ENCODE data around the gene NKAIN2.
"Not testable (repeated sequence)": the region's sequence is repeated elsewhere in the genome, so short reads cannot be mapped to it uniquely, and the experiment has no call there.

NKAIN2 gene

DNA sequence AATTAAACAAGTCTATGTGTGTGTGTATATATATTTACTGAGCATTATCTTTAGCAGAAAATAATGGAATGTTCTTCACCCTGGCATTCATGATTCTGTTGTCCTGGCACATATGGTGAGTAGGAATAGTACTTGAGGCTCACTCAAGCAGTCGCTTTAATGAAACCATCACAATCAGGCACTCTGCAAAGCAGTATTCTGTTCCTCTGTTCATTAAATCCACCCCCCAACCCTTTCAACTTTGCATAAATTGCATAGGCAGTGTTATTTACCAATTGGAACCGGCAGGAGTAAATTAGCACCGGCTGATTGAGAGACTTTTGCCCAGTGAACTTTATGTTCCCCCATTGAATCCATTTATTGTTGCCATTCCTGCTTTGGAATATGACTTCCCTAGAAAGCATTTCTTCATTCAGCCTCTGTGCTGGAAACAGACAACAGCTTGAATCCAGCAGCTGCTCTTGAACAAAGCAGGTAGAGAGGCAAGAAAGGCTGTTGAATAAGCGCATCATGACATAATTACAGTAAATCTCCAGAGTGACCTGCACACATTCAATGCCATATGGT lies 890.6 kb downstream of the NKAIN2 start:
- DNase-seq (ENCODE audit: low read depth) = no peak

DNA sequence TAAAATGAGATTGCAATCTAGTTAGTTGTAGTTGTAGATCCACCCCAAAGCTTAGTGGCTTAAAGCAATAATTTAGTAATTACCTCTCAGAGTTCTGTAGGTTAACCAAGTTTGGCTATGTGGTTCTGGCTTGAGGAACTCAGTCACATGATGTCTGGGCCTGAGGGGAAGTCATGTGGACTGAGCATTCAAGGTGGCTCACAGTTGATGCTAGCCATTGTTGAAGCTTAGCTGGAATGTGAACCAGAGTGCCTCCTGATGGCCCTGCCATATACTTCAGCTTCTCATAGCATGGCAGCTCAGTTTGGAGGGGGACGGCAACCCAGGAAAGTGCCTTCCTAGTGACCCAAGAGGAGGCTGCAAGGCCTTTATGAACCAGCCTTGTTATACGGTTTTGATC lies 895.4 kb downstream of the NKAIN2 start:
- no peak for DNase-seq (ENCODE audit: low read depth)

DNA sequence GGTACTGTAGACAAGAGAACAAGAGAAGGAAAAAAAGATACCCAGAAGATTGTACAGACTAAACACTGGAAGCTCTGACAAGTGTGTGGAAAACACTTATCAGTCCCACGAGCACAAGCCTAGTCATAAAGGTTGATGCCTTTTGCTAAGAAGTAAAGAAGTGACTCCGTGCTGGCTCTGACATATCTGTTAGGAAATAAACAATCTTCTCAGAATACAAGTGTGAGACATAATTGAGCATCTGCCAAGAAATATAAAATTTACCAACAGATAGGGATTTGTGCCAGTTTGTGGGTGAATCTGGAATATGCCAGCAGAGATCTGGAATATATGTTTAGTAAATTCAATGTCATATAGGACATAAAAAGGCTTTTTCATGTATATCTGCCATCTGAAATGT lies 899.9 kb downstream of the NKAIN2 start:
- no peak for DNase-seq (ENCODE audit: low read depth)

DNA sequence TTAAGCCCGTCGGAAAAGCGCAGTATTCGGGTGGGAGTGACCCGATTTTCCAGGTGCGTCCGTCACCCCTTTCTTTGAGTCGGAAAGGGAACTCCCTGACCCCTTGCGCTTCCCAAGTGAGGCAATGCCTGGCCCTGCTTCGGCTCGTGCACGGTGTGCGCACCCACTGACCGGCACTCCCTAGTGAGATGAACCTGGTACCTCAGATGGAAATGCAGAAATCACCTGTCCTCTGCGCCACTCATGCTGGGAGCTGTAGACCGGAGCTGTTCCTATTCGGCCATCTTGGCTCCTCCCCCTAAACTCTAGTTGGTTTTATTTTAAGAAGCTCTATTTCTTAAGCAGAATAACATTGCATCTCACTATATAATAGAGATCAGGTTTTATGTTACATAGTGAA lies 908.9 kb downstream of the NKAIN2 start:
- not testable (repeated sequence) for DNase-seq (ENCODE audit: low read depth)

DNA sequence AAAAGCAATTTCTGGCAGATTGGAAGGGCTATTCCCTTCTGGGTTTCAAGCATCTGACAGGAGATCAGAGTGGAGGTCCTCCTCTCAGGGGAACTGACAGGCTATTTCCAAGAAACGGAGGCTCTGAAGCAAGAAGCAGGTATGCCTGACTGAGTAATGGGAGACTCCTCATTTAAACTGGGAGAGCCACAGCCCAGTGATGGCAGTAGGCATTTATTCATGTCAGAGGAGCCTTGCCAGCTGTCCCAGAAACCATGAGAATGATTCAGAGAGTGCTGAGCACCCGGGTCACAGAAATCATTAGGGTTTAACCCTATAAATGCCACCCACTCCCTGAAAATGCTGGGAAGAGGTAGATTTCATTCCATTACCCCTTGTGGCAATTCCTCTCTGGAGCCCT lies 911.1 kb downstream of the NKAIN2 start:
- no peak for DNase-seq (ENCODE audit: low read depth)

DNA sequence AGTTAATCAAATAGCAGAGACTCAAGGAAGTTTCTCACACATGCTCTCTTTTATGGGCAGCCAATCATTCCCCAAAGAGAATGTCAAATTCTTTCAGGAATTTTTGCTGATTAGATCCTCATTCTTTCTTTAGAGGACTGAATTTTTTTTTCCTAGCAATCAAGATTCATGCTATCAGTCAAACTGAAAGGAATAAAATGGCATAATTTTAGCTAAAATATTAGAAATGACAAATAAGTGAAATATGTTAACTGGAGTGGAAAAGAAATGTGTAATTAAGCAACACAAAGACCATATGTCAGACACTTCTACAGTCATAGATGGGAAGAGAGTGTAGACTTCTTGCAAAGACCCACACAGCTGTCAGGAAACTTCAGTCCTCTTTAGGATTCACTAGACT lies 916.2 kb downstream of the NKAIN2 start:
- DNase-seq (ENCODE audit: low read depth) = no peak

DNA sequence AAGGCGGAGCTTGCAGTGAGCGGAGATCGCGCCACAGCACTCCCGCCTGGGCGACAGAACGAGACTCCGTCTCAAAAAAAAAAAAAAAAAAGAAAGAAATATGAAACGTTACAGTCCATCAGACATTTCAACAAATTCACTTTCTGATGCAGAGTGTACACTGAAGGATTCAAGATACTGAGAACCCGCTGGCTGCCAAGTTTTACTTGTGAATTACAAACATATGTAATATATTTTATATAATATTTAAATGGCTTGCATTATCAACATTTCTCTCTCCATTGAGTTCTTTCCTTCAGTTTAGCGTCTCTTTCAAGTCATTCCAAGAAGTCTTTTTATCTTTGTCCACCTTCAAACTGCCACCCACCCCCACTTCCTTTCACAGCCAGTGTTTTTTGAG lies 917.7 kb downstream of the NKAIN2 start:
- DNase-seq (ENCODE audit: low read depth) = no peak

DNA sequence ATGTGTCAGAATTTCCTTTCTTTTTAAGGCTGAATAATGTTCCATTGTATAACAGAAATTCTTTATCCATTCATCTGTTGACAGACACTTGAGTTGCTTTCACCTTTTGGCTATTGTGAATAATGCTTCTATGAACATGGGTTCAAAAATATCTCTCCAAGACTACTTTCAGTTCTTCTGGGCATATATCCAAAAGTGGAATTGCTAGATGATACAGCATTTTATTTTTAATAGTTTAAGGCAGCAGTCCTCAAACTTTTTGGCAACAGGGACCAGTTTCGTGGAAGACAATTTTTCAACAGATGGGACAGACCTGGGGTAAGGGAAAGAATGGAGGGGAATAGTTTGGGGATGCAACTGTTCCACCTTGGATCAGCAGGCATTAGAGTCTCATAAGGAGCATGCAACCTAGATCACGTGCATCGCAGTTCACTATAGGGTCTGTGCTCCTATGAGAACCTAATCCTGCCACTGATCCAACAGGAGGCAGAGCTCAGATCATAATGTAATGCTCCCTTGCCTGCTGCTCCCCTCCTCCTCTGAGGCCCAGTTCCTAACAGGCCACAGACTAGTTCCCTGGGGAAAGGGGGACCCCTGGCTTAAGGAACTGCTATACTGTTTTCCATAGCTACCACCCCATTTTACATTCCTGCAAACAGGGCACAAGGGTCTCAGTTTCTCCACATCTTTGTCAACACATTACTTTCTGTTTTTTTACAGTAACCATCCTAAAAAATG lies 918.6 kb downstream of the NKAIN2 start:
- no peak for DNase-seq (ENCODE audit: low read depth)

DNA sequence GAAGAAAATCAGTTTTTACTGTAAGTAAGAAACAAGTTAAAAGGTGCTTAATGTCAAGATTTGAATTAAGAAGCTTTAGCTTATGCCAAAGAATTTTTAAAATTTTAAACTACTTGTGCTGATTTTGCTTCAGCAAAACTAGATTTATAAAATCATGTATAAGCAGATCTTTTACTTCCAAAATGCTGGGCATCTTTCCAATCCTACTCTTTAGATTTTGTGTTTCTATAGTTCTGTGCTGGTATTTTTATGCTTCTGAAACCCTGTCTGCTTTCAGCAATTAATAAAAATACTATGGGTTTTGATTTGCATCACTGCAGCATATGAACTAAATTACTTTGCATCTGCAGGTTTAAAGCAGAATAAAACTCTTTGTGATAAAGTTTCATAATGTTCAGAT lies 920.0 kb downstream of the NKAIN2 start:
- DNase-seq (ENCODE audit: low read depth) = no peak

DNA sequence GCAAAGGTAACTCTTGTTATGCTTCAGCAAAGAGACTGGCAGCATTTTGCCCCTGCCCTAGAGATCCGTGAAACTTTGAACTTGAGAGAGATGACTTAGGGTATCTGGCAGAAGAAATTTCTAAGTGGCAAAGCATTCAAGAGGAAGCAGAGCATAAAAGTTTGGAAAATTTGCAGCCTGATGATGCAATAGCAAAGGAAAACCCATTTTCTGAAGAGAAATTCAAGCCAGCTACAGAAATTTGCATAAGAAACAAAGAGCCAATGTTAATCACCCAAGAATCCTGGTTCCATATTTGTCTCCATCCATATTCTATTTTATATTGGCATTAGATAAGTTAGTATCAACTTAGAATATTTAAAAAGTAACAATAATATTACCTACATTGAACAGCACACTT lies 934.1 kb downstream of the NKAIN2 start:
- DNase-seq (ENCODE audit: low read depth) = not testable (repeated sequence)

DNA sequence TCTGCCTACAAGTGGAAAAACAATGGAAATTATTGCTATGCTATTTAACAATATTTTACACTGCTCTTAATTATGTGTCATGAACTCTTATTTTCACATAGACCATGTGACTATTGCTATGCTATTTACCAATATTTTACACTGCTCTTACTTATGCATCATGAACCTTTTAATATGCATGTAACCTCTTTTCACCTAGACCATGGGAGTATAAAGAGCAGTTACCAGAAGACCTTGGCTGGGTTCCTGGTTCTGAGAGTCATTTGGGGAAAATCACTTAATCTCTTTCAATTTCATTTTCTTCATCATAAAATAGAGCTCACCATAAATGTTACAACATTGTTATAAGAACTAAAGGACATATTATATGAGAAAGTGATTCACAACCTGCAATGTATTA lies 934.8 kb downstream of the NKAIN2 start:
- DNase-seq (ENCODE audit: low read depth) = no peak

DNA sequence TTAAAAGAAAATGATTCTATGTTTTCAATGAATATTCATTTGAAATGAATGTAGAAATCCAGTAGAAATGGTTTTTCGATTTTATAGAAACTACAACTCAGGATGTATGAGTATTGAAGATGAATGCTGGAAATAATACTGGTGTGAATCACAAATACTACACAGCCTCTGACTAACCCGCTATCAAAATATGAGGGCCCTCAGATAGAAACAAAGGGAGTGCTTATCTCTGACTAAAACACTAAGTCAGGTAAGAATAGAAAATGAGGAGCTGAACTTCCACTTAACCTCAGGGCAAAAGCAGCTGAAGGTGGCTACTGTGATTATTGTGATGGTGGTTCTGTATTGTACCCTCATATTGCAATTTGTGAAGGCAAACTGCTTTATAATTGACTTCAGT lies 937.7 kb downstream of the NKAIN2 start:
- no peak for DNase-seq (ENCODE audit: low read depth)

DNA sequence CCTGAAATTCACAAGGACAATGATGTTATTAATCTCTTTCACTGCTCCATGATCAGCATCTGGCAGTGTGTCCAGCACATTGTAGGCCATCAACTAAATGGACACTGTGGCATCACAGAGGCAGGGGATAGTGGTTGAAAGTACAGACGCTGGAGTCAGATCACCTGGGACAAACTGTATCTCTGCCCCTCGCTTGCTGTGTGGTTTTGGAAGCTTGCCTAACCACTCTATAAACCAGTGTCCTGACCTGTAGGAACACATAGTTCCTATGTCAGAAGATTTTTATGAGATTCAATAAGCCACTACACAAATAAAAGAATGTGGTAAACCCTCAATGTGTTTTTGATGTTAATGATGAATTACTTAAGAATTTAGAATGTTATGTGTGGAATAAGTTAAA lies 939.3 kb downstream of the NKAIN2 start:
- DNase-seq (ENCODE audit: low read depth) = no peak

DNA sequence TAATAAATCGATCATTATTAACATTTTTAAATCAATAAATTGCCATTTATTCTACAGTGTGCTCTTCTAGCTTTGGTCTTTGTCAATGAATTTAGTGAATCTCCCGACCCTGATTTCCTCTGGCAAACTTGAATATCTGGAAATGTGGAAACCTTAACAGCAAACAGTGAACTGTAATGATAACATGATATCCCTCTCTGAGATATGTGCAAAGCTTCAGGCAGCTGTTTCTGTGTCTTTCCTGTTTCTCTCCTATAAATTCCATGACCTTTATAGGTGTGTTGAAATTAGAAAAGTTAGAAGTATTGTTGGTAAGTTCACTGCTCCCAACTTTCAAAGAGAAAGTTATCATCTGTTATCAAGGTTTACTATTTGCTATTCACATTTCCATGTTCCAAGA lies 939.8 kb downstream of the NKAIN2 start:
- no peak for DNase-seq (ENCODE audit: low read depth)

DNA sequence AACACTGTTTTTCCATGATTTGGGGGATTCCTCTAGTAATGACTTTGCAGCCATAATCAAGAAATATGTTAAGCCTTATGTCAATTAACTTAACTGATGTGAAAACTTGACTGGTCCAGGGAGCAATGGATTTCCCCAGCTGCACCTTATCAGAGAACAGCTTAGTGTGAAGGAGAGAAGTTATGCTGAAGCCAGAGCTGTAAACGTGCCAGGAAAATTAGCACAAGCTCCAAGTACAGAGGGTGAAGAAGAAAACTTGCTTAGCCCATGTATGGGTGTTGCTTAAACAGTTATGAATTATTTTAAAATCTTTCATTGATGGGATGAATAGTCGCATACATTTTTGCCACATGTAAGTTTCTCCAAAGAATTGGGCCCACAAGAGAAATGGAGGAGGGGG lies 943.7 kb downstream of the NKAIN2 start:
- DNase-seq (ENCODE audit: low read depth) = no peak

DNA sequence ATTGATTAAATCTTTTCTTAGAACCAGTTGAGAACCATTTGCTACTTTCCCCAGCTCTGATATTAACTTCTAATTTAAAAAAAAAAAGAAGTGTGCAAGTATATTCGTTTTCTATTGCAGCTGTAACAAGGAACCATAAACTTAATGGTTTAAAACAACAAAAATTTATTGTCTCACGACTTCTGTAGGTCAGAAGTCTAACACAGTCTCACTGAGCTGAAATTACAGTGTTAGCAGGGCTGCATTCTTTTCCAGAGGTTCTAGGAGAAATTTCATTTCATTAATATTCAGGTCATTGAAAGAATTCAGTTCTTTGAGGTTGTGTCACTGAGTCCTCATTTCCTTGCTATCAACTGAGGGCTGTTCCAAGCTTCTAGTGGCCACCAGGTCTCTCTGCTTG lies 945.1 kb downstream of the NKAIN2 start:
- DNase-seq (ENCODE audit: low read depth) = no peak

DNA sequence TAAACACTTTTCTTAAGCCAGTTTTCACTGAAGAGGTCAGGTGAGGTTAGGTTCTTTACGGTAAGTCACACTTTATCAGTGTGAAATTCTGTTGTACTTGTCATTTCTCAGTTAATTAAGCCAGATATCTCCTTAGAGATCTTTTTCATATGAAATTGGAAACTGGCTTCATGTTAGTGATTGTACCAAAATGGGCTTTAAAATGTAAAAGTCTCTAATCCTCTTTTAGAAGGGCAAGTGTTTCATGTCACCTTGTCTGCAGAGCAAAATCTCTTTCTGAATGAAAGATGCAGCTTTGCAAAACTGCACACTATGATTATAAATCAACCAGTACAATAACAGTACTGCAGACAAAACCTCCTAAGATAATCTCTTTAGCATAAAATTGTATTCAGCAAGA lies 949.3 kb downstream of the NKAIN2 start:
- DNase-seq (ENCODE audit: low read depth) = no peak

DNA sequence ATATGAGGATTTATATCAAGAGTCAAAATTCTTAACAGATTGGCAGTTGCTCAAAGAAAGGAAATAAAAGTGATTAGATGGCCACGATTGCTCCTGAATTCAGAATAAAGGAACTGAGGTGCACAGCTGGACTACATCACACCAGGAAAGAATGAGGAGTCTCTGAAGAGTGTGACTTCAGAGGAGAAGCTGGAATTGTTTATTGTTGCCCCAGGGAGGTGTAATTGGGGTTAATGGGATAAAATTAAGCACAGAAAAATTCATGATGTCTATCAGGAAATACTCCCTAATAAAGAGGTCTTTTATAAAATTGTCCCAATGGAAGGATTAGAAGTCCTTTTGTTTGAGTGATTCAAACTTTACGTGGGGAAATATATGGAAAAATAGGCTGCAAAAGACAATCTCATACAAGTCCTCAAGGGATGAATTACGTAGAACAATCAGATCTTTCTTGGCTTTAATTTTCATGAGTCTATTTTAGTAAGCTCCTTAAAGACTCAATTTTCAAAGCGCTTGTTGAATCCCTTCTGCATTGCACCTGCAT lies 950.0 kb downstream of the NKAIN2 start:
- DNase-seq (ENCODE audit: low read depth) = no peak

DNA sequence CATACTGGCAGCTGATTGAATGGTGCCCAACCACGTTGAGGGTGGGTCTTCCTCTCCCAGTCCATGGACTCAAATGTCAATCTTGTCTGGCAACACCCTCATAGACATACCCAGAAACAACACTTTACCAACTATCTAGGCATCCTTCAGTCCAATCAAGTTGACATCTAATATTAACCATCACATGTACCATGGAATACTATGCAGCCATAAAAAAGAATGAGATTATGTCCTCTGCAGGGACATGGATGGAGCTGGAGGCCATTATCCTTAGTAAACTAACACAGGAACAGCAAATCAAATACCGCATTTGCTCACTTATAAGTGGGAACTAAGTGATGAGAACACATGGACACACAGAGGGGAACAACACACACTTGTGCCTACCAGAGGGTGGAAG lies 951.7 kb downstream of the NKAIN2 start:
- DNase-seq (ENCODE audit: low read depth) = no peak

DNA sequence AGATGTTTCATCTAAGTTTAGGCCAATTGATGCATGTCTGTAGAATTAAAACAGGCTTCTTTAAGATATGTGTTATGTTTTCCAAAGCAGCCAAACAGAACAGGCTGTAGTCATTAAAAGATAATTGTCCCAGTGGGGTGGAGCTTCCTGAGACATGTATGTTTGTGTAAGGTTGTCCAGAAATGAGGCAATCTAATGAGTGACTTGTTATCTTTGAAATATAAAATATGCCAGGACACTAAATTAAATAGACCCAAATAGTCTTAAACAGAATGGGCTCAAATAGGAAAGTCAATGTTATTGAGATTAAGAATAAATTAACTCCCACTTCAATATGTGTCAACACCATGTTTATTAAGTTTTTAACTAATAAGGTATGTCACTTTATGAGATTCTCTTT lies 953.9 kb downstream of the NKAIN2 start:
- DNase-seq (ENCODE audit: low read depth) = no peak

DNA sequence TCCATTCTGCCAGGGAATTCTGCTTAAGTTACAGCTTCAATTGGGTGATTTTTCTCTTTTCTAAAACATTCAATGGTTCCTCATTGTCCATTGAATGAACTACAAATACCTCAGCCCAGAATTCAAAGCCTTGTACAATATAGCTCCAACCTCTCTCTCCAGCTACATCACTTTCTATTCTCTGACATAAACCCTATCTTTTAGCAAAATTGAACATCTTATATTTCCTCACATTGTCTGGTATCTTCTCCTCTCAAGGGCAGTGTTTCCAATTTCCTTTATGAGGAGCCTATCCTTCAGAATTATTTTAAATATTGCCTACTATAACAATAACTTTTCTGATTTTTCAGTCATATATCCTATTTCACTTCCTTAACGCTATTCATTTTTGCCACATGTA lies 955.0 kb downstream of the NKAIN2 start:
- DNase-seq (ENCODE audit: low read depth) = no peak

DNA sequence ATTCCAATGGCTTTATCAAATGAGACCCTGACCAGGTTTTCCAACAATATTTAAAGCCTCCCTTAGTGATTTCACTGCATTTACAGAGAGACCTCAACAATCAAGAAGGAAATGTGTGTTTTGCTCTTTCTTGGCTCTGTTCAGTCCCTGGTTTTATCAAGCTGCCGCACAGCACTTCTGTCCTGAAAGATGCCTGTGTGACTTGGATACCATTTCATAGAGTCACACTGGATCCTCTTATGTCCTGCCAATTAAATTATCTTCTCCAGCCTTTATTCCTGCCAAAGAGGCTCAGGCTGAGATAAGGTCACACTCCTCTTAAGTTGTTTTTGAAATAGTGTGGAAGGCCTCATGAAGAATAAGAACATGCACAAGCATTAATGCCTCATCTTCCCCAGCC lies 961.6 kb downstream of the NKAIN2 start:
- no peak for DNase-seq (ENCODE audit: low read depth)

DNA sequence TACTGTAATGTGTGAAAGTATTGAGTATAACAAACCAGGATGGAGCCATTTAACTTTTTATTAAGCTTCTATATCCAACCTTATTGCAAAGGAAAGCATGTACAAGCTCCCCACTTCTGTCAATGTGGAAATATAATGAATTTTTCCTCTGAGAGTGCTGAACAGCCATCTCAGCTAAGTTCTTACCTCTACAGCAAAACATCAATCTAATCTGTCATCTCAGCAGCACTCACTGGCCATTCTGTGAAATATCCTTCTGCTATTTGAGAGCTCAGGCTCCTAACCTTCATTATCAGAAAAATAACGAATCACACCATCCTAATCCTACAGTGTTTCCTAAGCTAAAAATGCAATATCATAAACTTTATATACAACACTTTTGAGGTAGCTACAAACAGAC lies 964.6 kb downstream of the NKAIN2 start:
- no peak for DNase-seq (ENCODE audit: low read depth)

All from activated T-cell treated with anti-CD3 and anti-CD28 coated beads for 24 hours (primary cell).